ENCODE data around the gene ZBTB25.

DNA sequence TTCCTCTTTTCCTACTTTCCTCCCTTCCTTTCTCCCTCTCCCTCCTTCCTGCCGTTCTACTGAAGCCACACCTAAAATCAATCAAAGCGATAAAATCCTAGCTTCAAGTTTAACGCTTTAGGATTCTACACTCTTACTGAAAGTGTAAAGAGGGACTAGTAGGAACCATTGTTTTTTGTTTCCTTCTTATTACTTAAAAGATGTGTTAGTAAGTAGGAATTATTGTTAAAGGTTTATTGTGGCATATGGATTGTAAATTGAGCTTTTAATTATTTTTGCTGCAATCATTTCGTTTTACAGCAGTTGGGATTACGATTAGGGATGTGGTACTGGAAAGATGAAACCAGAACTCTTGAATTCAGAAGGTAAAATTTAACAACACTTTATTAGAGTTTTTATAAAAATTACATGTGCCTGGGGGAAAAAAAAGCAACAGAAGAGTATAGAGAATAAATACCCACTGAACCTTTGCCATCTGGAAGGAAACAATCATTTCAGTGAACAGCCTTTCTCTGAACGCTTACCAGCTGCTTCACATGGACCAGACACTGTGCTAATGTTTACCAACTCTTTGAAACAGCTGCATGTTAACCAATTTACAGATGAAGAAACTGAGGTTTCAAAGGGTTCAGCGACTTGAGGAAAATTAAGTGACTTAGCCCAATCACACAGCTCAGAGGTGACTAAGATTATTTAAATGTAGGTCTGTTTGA lies 47.1 kb upstream of the ZBTB25 start:
- TF ChIP-seq POLR2A (IDR thresholded peaks at IDR 0.05; ENCODE audit: low read length) (no peak), GATA1 (IDR thresholded peaks at IDR 0.05; ENCODE audit: low read depth, low read length) (no peak)

Measured in erythroblast (primary cell).